Measurements from ENCODE around the gene FRMPD4.

DNA sequence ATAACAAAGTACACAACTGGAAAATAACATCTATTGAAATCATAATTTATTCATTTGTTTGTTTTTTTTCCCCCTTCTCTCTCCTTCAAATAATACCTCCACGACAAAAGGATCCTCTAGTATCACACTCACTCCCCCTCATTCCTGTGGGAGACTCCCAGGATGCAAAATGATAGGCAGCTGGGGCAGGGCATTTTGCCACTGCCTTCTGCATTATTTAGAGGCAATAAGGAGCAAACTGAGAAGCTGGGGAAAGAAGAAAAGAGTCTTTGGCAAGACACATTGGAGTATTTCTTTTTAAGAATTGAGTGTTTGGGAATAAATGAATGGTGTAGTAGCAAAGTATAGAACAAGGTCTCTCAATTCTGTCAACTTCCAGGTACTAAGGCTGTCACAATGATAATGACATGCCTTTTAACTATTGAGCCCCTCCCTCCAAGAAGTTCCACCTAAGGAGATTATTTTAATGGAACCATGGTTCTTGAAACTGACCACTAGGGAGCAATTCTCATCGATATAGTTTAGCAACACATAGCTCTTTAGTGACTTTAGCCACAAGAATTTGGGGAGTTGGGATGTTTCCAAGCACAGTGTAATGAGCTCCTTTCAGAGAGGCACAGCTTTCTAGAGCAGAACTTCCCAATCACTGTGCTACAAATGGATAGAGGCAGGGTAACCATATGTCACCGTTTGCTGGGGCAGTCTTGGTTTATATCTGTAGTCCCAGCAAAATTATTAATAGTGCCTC, 303.3 kb downstream of the FRMPD4 start:
- TF ChIP-seq, protein P1, sequence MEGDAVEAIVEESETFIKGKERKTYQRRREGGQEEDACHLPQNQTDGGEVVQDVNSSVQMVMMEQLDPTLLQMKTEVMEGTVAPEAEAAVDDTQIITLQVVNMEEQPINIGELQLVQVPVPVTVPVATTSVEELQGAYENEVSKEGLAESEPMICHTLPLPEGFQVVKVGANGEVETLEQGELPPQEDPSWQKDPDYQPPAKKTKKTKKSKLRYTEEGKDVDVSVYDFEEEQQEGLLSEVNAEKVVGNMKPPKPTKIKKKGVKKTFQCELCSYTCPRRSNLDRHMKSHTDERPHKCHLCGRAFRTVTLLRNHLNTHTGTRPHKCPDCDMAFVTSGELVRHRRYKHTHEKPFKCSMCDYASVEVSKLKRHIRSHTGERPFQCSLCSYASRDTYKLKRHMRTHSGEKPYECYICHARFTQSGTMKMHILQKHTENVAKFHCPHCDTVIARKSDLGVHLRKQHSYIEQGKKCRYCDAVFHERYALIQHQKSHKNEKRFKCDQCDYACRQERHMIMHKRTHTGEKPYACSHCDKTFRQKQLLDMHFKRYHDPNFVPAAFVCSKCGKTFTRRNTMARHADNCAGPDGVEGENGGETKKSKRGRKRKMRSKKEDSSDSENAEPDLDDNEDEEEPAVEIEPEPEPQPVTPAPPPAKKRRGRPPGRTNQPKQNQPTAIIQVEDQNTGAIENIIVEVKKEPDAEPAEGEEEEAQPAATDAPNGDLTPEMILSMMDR (conservative IDR thresholded peaks at IDR 0.05 in 1 of 2, IDR thresholded peaks at IDR 0.05 in 1 of 2; ENCODE audit: low read depth in 1 of 2, low read length in 2 of 2): peak; percentile 12 to 33
- TF ChIP-seq EZH2 (IDR thresholded peaks at IDR 0.05; ENCODE audit: low read length, missing control alignments): no peak
